Upper lobe of left lung (tissue), 6 donors: ENCODE data around the gene SPSB3. TPM values are rescaled to one million over a fixed set of nuclear protein-coding genes. Genes with fewer than 3 reads are reported as not detected.

Experiments
- ATAC-seq, 2 donors: fragments of 200-7000 bp; cut with Tn5 transposase; one replicate each; pipeline ENCODE4 v1.9.1; 2022; ENCODE audit warnings: mild to moderate bottlenecking in 2 of 2, moderate library complexity in 2 of 2; ENCODE audit not compliant: low FRiP score in 2 of 2
- DNase-seq, 2 donors: peaks; one replicate each; pipeline ENCODE4 v3.0.0-alpha.2; 2019 to 2020
- H3K27ac ChIP-seq, 4 donors: fragments of 200-600 bp; sonication (generic); one replicate each; pipeline ENCODE4 v1.5.1; 2016 to 2019
- H3K27me3 ChIP-seq, 4 donors: fragments of 200-600 bp; sonication (generic); one replicate each; pipeline ENCODE4 v1.5.1; 2017 to 2019
- H3K36me3 ChIP-seq, 4 donors: fragments of 200-600 bp; sonication (generic); one replicate each; pipeline ENCODE4 v1.5.1; 2016 to 2019
- H3K4me1 ChIP-seq, 4 donors: fragments of 200-600 bp; sonication (generic); one replicate each; pipeline ENCODE4 v1.5.1; 2018 to 2019
- H3K4me3 ChIP-seq, 4 donors: fragments of 200-600 bp; sonication (generic); one replicate each; pipeline ENCODE4 v1.5.1; 2017 to 2019; ENCODE audit warnings: mild to moderate bottlenecking in 2 of 4, moderate library complexity in 1 of 4
- H3K9me3 ChIP-seq, 4 donors: fragments of 200-600 bp; sonication (generic); one replicate each; pipeline ENCODE4 v1.5.1; 2018 to 2019
- CTCF ChIP-seq, 6 experiments: fragments of 450-650 bp in 4 of 6; fragments of 200-600 bp in 2 of 6; sonication (generic) in 2 of 6; IDR thresholded peaks; one replicate each; pipeline ENCODE4 v1.5.1; 2016 to 2019; ENCODE audit warnings: antibody characterized with exemption in 6 of 6
- EP300 ChIP-seq, 4 donors: sonication (generic); formaldehyde crosslinking; IDR thresholded peaks; one replicate each; pipeline ENCODE4 v1.5.1; 2017; ENCODE audit warnings: antibody characterized with exemption in 4 of 4, control low read depth in 2 of 4
- POLR2A ChIP-seq, 4 donors: fragments of 450-650 bp; IDR thresholded peaks; one replicate each; pipeline ENCODE4 v1.5.1; 2016 to 2017; ENCODE audit warnings: antibody characterized with exemption in 4 of 4, mild to moderate bottlenecking in 2 of 4
- POLR2AphosphoS5 ChIP-seq, 2 donors: sonication (generic); formaldehyde crosslinking; IDR thresholded peaks; one replicate each; pipeline ENCODE4 v1.5.1; 2017; ENCODE audit warnings: antibody characterized with exemption in 2 of 2
- WGBS, 2 donors: methylation state at CpG; one replicate each; pipeline ENCODE4 v1.1.5; 2017 to 2018; 5-methylcytosine and 5-hydroxymethylcytosine counted together
- total RNA-seq, 6 donors: library from RNA; depleted of rRNA in 4 of 6; stranded (reverse); fragments of >200 nt in 4 of 6; gene quantifications; one replicate each; pipeline versions ENCODE4 v1.1.0 to v1.2.1, GENCODE V29; 2016 to 2021
- donor health status: DM: no; HTN: no; CAD: no; lungs with moderate emphysema.
- donor health status: DM: no; HTN: yes; CAD: no; lungs with severe emphysema.

Gene SPSB3
- total RNA-seq, 6 donors from 2014 or later = 46.2 to 234 (median 64.4) TPM

- peak in 1 of 2 donors; percentile 75 for DNase-seq
- H3K27me3 ChIP-seq = no peaks in the 10 kb centered on the region
- ATAC-seq = no peak
- WGBS, 2 donors = 90 to 93% methylated on average over 9 to 32 of the region's 35 CpGs
- H3K4me3 ChIP-seq = no peak overlapping the region
- TF ChIP-seq EP300 (IDR thresholded peaks at IDR 0.05) (no peak), POLR2AphosphoS5 (IDR thresholded peaks at IDR 0.05) (no peak), CTCF (IDR thresholded peaks at IDR 0.05) (no peak), POLR2A (IDR thresholded peaks at IDR 0.05) (no peak)
- H3K27ac ChIP-seq = no peak overlapping the region
- H3K36me3 ChIP-seq = peaks cover 25 to 83% (median 67%) of the 10 kb centered on the region in 4 donors
- H3K4me1 ChIP-seq = peaks cover 0 to 3% (median 0%) of the 10 kb centered on the region in 4 donors
- no peaks in the 10 kb centered on the region for H3K9me3 ChIP-seq
Measured at GRCh38 chr16:1818873-1819525, 36.6 kb upstream of the SPSB3 start.

- TF ChIP-seq CTCF (IDR thresholded peaks at IDR 0.05) = no peak
- no peak for TF ChIP-seq POLR2AphosphoS5 (IDR thresholded peaks at IDR 0.05)
- TF ChIP-seq POLR2A (IDR thresholded peaks at IDR 0.05) = no peak
- no peak for TF ChIP-seq EP300 (IDR thresholded peaks at IDR 0.05)
- DNase-seq (peak in 1 of 2 donors; percentile 66), ATAC-seq (no peak)
- Histone ChIP-seq H3K4me1 (no peaks in the 10 kb centered on the region), H3K27ac (no peak overlapping the region), H3K9me3 (no peaks in the 10 kb centered on the region), H3K36me3 (peaks cover 25 to 90% (median 72%) of the 10 kb centered on the region in 4 donors), H3K27me3 (no peaks in the 10 kb centered on the region), H3K4me3 (no peak overlapping the region)
- 96 to 97% methylated on average over 9 to 22 of the region's 27 CpGs for WGBS, 2 donors
Measured at GRCh38 chr16:1818204-1818872, 36.0 kb upstream of the SPSB3 start.

- H3K27me3 ChIP-seq = no peaks in the 10 kb centered on the region
- H3K27ac ChIP-seq = no peak overlapping the region
- H3K36me3 ChIP-seq = peaks cover 25 to 91% (median 70%) of the 10 kb centered on the region in 4 donors
- peaks cover 0 to 5% (median 4%) of the 10 kb centered on the region in 4 donors for H3K4me1 ChIP-seq
- WGBS, 2 donors = 87 to 94% methylated on average over 4 to 17 of the region's 17 CpGs
- ATAC-seq (peak in 1 of 2 donors; percentile 14), DNase-seq (peak in 1 of 2 donors; percentile 70)
- TF ChIP-seq CTCF (IDR thresholded peaks at IDR 0.05) = no peak
- no peak for TF ChIP-seq POLR2AphosphoS5 (IDR thresholded peaks at IDR 0.05)
- no peak for TF ChIP-seq EP300 (IDR thresholded peaks at IDR 0.05)
- TF ChIP-seq POLR2A (IDR thresholded peaks at IDR 0.05) = no peak
- no peaks in the 10 kb centered on the region for H3K9me3 ChIP-seq
- H3K4me3 ChIP-seq = no peak overlapping the region
Measured at GRCh38 chr16:1817716-1818115, 35.3 kb upstream of the SPSB3 start.

GRCh38 chr16:1817276-1817589, 34.9 kb upstream of the SPSB3 start:
- TF ChIP-seq POLR2A (IDR thresholded peaks at IDR 0.05) (no peak), EP300 (IDR thresholded peaks at IDR 0.05) (no peak), CTCF (IDR thresholded peaks at IDR 0.05) (no peak), POLR2AphosphoS5 (IDR thresholded peaks at IDR 0.05) (no peak)
- peak in 1 of 2 donors; percentile 69 for DNase-seq
- Histone ChIP-seq H3K4me1 (peaks cover 3 to 8% (median 4%) of the 10 kb centered on the region in 4 donors), H3K27ac (no peak overlapping the region), H3K9me3 (no peaks in the 10 kb centered on the region), H3K4me3 (no peak overlapping the region), H3K27me3 (no peaks in the 10 kb centered on the region), H3K36me3 (peaks cover 25 to 86% (median 65%) of the 10 kb centered on the region in 4 donors)
- no peak for ATAC-seq
- WGBS, 2 donors = 94 to 100% methylated on average over 2 to 9 of the region's 9 CpGs
